Measurements from ENCODE around the gene HAPSTR1.

DNA sequence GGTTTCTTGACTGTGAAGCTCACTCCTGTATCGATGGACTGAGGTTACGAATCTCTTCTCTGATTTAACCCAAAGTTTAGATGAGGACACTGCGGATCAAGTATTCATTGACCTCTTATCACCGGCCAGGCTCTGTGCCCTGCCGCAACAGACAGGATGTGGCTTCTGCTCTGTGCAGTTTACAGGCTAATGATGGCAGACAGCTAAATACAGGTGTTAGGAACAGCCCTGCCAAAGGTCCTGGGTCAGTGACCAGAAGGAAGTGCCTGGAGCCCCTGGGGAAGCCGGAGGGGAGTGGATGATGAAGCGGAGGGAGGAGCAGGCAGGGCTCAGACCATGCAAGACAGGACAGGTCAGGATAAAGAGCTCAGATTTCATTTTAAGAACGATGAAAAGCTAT, 44.4 kb downstream of the HAPSTR1 start:
- TF ChIP-seq, protein P1, sequence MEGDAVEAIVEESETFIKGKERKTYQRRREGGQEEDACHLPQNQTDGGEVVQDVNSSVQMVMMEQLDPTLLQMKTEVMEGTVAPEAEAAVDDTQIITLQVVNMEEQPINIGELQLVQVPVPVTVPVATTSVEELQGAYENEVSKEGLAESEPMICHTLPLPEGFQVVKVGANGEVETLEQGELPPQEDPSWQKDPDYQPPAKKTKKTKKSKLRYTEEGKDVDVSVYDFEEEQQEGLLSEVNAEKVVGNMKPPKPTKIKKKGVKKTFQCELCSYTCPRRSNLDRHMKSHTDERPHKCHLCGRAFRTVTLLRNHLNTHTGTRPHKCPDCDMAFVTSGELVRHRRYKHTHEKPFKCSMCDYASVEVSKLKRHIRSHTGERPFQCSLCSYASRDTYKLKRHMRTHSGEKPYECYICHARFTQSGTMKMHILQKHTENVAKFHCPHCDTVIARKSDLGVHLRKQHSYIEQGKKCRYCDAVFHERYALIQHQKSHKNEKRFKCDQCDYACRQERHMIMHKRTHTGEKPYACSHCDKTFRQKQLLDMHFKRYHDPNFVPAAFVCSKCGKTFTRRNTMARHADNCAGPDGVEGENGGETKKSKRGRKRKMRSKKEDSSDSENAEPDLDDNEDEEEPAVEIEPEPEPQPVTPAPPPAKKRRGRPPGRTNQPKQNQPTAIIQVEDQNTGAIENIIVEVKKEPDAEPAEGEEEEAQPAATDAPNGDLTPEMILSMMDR (IDR thresholded peaks at IDR 0.05; ENCODE audit: insufficient read depth, low read length): no peak
- TF ChIP-seq POLR2AphosphoS5 (IDR thresholded peaks at IDR 0.05; ENCODE audit: low read depth) (no peak), SPI1 (IDR thresholded peaks at IDR 0.05; ENCODE audit: borderline replicate concordance, low read depth) (no peak)
- TF ChIP-seq, protein P2, sequence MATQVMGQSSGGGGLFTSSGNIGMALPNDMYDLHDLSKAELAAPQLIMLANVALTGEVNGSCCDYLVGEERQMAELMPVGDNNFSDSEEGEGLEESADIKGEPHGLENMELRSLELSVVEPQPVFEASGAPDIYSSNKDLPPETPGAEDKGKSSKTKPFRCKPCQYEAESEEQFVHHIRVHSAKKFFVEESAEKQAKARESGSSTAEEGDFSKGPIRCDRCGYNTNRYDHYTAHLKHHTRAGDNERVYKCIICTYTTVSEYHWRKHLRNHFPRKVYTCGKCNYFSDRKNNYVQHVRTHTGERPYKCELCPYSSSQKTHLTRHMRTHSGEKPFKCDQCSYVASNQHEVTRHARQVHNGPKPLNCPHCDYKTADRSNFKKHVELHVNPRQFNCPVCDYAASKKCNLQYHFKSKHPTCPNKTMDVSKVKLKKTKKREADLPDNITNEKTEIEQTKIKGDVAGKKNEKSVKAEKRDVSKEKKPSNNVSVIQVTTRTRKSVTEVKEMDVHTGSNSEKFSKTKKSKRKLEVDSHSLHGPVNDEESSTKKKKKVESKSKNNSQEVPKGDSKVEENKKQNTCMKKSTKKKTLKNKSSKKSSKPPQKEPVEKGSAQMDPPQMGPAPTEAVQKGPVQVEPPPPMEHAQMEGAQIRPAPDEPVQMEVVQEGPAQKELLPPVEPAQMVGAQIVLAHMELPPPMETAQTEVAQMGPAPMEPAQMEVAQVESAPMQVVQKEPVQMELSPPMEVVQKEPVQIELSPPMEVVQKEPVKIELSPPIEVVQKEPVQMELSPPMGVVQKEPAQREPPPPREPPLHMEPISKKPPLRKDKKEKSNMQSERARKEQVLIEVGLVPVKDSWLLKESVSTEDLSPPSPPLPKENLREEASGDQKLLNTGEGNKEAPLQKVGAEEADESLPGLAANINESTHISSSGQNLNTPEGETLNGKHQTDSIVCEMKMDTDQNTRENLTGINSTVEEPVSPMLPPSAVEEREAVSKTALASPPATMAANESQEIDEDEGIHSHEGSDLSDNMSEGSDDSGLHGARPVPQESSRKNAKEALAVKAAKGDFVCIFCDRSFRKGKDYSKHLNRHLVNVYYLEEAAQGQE (IDR thresholded peaks at IDR 0.05; ENCODE audit: insufficient replicate concordance, low read depth): no peak

Data from HL-60 (cell line).